GM18520 (cell line): Measurements from ENCODE around the gene ELAVL3.
"Not testable (repeated sequence)": the region's sequence is repeated elsewhere in the genome, so short reads cannot be mapped to it uniquely, and the experiment has no call there.

Experiments used
- ATAC-seq: cut with Tn5 transposase; IDR thresholded peaks from one replicate; pipeline ENCODE4 v1.9.1; 2021; ENCODE audit not compliant: unreplicated experiment

The ELAVL3 gene

DNA sequence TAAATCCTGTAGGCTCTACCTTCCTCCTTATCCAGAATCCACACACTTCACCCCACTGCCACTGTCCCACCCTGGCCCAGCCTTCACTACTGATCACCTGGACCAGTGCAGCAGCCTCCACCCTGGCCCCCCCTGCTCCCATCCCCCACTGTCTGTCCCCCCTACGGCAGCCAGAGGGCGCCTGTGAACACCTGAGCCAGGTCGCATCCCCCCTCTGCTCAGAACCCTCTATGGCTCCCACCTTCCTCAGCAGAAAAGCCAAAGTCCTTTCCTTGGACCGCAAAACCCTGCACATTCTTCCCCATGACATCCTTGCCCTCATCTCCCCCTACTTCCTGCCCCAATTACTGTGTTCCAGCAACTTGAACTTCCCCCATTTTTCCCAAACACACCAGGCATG is 20.6 kb downstream of the ELAVL3 start:
- no peak for ATAC-seq

DNA sequence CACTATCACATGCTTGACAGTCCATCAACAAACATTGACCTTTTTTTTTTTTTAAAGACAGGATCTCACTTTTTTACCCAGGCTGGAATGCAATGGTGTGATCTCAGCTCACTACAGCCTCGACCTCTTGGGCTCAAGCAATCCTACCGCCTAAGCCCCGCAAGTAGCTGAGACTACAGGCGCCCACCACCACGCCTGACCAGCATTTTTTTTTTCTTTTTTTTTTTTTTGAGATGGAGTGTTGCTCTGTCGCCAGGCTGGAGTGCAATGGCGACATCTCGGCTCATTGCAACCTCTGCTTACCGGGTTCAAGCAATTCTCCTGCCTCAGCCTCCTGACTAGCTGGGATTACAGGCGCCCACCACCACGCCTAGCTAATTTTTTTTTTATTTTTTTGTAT is 21.9 kb downstream of the ELAVL3 start:
- not testable (repeated sequence) for ATAC-seq

DNA sequence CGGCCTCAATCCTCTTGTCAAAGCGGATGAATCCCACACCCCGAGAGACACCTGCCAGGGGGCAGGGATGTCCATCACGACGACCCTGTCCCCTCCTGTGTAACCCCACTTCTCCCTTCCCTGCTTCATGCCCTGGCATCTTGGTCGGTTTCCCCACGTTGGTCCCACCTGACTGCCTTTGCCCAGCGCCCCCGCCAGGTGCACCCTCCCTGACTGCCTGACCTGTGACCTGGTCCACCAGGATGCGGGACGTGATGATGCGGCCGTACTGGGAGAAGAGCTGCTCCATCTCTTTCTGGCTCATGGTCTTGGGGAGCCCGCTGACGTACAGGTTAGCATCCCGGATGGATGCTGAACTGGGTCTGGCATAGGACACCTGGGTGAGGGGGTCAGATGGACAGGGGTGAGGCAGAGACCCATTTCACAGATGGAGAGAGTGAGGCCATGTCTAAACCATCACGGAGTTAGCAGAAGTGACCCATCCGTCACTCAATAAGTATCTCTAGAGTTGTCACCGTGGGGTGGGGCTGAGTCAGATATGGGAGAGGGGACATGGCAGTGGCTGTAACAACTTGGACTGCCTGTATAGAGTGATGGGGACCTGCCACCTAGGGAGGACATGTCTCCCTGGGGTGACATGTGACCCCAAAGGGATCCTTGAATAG is 22.5 kb downstream of the ELAVL3 start:
- no peak for ATAC-seq

DNA sequence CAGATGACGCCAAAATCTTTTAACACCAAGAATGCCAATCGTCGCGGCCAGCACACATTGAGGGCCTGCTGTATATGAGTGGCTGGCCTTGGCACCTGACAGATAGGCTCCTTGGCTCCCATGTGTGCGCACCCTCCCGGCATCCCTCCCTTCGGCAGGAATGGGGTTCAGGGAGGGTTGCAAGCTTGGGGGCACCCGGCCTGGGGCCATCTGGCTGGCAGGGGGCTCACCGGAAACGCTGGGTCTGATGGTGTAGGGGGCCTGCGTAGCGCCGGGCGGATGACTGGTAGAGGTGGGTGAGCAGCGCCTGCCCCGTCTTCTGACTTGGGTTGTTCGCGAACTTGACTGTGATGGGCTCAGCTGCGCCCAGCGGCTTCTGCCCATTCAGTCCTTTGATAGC is 23.0 kb downstream of the ELAVL3 start:
- no peak for ATAC-seq

DNA sequence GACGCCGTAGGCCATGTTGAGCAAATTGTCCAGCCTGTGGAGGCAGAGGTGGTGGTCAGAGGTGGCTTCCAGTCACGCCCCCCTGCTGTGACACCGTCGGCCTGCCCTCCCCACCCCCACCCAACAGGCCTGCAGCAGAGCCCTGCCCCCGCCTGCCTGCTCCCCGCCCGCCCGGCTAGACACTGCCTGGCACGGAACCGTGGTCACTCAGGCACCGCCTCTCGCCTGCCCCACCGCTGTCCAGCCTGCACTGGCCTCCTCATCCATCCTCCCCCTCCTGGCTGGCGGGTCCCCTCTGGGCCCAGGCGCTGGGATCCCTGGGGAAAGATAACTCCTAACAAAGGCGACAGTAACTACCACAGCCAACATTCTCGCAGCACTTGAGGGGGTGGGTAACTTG is 23.7 kb downstream of the ELAVL3 start:
- ATAC-seq, result no peak

DNA sequence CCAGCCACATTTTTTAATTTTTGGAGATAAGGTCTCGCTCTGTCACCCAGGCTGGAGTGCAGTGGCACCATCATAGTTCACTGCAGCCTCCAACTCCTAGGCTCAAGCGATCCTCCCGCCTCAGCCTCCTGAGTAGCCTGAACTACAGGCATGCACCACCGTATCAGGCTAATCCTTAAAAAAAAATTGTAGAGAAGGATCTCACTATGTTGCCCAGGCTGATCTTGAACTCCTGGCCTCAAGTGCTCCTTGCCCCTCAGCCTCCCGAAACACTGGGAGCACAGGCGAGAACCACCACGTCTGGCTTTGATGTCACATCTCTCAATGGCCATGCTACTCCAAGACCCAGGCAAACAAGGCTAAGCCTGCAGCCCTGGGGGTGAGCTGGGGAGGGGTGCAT is 24.2 kb downstream of the ELAVL3 start:
- ATAC-seq, result no peak

DNA sequence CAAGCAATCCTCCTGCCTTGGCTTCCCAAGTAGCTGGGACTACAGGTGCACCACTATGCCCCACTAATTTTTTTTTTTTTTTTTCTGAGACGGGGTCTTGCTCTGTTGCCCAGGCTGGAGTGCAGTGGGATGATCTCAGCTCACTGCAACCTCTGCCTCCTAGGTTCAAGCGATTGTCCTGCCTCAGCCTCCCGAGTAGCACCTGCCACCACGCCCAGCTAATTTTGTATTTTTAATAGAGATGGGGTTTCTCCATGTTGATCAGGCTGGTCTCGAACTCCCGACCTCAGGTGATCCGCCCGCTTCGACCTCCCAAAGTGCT is 25.7 kb downstream of the ELAVL3 start:
- not testable (repeated sequence) for ATAC-seq

DNA sequence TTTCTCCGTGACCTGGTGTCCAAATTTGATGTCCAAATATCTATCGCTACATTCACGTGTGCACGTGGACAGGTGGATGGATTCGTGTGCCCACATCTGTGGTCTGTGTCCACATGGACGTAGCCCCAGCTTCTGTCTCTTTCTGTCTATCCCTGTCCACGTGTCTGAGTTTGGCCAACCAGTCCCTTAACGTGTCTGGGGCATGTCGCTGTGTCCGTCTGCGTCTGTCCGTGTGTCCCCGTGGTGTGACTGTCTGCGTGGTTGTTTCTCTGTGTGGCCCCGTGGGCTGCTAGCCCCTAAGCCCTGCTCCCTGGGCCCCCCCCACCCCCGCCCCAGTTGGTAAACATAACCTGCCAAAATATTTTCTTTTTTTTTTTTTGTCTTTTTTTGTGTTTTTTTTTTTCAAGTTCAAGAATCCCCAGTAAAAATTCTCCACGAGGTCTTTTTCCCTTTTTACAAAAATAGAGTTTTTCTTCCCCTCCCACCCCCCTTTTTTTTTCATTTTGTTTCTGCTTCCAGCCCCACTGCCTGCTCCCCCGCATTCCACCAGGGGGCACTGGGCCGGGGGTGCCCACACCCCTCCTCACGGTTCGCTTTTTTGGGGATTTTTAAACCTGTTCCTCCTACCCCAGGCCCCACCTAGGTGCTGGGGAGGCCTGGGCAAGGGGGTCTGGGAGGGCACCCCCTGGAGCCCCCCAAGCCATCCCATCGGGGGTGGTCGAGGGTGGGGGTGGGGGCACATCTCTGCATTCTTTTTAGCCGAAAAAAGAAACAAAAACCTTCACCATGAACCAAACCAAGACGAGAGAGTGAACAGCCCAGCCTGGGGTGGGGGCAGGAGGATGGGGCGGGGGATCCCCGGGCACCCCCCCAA is 27.1 kb downstream of the ELAVL3 start:
- ATAC-seq, result no peak

DNA sequence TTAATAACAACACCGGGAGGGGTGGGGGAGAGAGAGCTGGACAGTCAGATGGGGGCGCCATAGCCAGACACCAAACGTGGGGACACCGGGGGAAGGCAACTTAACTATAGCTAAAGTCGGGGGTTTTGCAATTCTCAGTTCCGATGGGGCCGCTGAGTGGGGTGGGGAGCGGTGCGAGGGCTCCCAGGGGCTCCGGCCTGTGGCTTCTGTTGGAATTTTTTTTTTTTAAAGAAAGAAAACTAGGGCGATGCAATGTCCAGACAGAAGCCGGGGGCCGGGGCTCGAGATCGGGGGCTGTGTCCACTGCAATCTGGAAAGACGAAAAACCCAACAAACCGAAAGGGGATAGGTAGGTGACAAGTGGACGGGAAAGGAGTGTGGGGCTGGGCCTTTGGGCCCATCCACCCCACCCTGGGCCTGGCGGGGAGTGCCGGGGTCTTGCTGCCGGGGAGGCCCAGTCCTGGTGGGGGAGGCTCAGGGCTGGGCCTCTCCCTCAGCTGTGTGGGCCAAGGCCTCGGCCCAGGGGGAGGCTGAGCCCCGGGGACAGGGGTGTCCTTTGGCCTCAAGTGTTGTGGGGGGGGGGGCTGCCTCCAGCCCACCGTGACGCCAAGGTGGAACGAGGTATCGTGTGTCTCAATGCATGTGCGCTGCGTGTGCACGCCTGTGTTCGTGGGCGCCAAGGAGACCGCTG is 28.1 kb downstream of the ELAVL3 start:
- ATAC-seq, result no peak

DNA sequence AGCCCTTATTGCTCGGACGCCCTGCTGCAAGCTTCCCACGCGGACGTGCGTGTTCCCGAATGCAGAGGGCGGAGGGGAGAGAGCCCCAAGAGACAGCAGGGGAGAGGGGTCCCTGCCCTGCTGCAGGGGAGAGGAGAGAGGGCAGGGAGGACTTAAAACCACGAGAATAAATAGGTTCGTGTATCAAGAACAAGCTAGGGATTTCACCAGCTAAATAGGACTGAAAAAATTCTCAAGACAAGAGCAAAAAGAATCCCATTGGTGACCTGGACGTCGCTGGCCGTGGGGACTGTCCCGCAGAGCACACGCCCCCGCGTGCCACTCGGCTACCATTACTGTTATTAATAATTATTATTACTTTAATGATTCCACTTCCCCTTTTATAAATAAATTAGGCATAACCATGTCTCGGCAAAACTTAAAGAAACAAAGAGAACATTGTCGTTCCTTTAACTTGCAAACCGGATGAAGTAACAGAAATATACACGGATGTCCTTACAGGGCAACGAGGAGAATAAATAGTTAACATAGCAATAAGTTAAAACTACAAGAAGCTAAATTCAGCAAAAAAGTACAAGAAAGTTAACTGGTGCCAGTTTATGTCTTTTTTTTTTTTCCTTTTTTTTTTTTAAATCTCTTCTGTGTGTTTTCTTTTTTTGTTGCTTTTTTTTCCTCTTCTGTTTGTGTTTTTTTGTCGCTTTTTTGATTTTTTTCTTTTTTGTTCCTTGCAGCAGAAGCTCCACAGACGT is 28.8 kb downstream of the ELAVL3 start:
- no peak for ATAC-seq

DNA sequence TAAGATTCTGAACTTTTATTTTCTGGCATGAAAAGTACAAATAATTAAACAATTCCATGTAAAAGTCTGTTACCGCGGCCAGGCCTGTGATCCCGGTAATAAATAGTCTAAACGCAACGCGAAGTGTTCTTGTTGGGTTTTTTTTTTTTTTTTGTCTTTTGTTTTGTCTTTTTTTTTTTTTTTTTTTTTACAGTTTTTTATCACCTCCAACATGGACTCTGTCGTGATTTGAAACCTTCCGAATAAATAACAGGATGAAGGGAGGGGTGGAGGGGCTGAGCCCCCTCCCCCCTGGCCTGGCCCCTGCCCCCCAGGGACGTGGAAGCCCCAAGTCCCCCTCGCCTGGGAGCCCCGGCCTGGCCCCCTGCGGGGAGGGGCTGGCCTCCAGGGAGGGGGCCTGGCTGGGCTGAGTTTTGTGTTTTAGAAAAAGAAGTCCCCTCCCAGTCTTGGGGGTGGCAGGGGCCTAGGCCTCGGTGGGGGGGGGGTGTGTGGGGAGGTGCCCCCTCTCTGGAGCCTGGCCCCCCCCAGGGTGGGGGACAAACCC is 29.4 kb downstream of the ELAVL3 start:
- ATAC-seq, result no peak

DNA sequence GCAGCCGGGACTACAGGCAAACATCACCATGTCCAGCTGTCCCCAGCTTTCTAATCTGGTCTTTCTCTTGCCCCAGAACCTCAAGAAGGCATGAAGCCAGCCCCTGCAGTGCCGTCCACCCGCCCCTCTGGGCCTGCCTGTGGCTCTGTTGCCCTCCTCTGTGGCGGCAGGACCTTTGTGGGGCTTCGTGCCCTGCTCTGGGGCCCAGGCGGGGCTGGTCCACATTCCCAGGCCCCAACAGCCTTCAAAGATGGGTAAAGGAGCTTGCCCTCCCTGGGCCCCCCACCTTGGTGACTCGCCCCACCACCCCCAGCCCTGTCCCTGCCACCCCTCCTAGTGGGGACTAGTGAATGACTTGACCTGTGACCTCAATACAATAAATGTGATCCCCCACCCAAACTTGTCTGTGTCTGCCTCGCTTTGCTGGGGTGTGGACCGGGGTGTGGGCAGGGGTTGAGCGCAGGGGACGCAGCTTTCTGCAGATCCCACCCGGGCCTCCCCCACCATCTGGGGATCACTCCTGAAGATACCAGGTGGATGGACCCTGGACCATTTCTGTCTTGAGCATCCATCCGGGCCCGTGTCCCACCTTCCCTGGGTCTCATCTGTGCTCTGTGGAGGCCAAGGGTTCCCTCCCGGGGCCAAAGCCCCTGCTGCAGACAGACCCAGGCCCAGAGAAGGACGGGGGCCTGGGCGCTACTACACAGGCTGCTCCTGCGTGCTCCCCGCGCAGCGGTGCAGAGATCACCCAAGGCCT is 30.1 kb downstream of the ELAVL3 start:
- no peak for ATAC-seq

DNA sequence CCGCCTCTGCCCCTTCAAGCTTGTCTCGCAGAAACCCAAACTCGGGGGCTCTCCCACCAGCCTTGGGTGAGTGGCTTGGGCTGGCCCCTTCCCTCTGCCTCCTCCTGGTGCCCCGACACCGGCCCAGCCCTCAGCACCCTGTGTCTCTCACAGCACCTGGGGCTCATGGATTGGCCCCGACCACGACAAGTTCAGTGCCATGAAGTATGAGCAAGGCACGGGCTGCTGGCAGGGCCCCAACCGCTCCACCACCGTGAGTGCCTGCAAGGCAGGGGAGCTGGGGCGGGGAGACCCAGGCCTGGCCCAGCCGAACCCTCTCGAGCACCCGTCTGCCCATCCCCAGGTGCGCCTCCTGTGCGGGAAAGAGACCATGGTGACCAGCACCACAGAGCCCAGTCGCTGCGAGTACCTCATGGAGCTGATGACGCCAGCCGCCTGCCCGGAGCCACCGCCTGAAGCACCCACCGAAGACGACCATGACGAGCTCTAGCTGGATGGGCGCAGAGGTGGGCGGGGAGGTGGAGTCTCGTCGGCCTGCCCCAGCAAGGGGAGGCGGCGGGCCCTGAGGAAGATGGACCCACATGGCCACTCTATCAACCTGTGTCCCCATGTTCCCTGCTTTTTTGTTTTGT is 31.8 kb downstream of the ELAVL3 start:
- ATAC-seq, result no peak

DNA sequence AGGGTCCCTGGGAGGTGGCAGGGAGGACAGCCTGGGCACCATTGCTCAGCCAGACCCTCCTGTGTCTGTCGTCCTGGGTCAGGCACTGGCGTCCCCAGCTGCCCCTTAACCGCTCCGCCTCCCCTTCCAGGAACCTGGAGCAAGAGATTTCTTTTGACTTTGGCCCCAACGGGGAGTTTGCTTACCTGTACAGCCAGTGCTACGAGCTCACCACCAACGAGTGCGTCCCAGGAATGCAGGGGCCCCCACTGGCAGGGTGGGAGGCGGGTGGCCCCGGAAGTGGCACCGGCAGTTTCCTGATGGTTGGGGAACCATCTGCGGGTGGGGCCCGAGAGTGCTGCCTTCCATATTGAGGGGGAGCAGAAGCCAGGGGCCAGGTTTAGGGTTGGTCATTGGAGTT is 32.4 kb downstream of the ELAVL3 start:
- no peak for ATAC-seq

DNA sequence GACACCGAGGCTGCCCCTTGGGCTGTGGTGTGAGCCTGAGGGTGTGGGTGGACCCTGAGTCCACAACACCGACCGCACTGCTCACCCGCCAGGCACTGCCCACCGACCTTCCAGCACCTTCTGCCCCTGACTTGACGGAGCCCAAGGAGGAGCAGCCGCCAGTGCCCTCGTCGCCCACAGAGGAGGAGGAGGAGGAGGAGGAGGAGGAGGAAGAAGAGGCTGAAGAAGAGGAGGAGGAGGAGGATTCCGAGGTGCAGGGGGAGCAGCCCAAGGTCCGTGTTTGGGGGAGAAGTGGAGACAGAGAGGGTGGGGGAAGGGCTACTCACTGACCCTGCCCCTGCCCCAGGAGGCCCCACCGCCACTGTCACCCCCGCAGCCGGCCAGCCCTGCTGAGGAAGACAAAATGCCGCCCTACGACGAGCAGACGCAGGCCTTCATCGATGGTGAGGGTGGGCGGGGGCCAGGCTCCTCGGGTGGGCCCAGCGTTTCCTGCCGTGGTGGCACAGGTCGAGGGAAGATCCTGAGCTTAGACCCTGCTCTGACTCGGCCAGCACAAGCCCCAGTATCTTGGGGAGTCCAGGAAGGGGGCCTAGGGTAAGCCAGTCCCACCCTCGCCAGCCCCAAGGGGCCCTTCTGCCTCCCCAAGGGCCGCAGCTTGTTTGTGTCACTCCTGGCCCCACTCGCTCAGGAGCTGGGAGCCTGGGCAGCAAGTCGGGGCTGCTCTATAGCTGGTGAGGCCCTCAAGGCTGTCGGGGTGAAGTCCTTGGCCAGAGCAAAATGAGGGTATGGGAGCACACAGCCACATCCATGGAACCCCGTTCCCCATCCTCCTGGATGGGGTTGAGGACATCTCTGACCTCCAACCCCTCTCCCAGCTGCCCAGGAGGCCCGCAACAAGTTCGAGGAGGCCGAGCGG is 33.2 kb downstream of the ELAVL3 start:
- no peak for ATAC-seq

DNA sequence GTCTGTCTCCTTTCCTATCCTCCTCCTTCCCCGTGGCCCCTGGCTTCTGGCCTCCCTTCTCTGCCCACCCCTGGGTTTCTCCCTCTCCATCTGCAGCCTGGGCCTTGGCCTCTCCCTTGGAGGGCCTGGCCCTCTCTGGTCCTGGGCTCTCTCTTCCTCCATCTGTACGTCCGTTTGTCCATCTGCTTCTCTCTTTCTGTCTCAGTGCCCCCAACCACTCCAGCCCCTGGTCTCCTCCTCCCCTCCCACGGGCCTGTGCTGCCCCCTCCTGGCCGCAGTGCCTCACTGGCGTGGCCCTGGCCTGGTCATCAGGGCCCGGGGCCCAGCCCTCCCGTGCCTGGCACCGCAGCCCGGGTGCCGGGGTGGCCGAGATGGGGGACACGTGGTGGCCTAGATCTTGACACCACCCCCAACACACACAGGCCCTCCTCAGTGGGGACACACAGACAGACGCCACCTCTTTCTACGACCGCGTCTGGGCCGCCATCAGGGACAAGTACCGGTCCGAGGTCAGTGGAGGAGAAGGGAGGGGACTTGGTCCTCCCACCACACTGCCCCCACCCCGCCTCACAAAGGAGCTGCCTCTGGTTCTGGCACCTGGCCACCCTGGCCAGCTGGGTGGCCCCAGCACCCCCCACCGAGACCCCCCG is 34.1 kb downstream of the ELAVL3 start:
- ATAC-seq, result no peak

DNA sequence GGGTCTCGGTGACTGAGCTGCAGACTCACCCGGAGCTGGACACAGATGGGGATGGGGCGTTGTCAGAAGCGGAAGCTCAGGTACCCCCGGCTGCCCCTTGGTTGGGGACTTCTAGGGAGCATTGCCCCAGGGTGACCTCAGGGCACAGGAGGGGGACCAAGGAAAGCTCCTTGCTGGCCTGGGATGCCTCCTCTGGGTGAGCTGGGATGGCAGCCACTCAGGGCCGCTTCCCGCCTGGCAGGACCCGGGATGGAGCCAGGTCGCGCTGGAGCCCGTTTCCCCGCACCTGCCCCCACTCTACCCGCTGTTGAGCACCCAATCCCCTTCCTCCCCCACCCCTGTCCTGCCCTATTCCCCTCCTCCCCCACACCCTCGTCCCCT is 34.6 kb downstream of the ELAVL3 start:
- no peak for ATAC-seq

DNA sequence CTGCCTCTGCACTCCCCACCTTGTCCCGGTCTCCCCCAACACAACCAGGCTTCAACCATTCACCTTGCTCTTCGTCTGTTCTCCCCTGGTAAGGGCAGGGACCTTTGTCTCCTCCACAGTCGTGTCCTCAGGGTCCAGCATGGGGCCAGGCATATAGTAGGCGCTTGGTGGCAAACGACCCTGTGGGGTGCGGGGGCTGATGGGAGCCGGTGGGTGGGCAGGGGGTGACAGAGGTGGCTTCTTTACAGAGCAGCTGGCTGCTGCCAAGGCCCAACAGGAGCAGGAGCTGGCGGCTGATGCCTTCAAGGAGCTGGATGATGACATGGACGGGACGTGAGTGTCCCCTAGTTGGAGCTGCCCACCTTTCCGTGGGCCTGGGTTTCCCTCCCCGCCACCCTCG is 35.7 kb downstream of the ELAVL3 start:
- ATAC-seq, result no peak
